Mesothelial cell of epicardium (in vitro differentiated cells): ENCODE data around the gene SUMO1. TPM values are rescaled to one million over a fixed set of nuclear protein-coding genes. Genes with fewer than 3 reads are reported as not detected.

Experiments used
- DNase-seq, 2 experiments: peaks; one replicate each; pipeline ENCODE4 v3.0.0; 2021; ENCODE audit warnings: low spot score in 2 of 2; ENCODE audit not compliant: unreplicated experiment in 2 of 2
- H3K27ac Mint-ChIP-seq: 2 replicates; pipeline ENCODE4 v1.8.0; 2021; ENCODE audit warnings: mixed read lengths
- H3K27me3 Mint-ChIP-seq: 2 replicates; pipeline ENCODE4 v1.8.0; 2021; ENCODE audit warnings: low read depth, mixed read lengths
- H3K36me3 Mint-ChIP-seq: 2 replicates; pipeline ENCODE4 v1.8.0; 2021; ENCODE audit warnings: mixed read lengths
- H3K4me1 Mint-ChIP-seq: 2 replicates; pipeline ENCODE4 v1.8.0; 2021; ENCODE audit warnings: mixed read lengths
- H3K4me3 Mint-ChIP-seq: 2 replicates; pipeline ENCODE4 v1.8.0; 2021; ENCODE audit warnings: mild to moderate bottlenecking, moderate library complexity, mixed read lengths
- H3K9me3 Mint-ChIP-seq: 2 replicates; pipeline ENCODE4 v1.8.0; 2021; ENCODE audit warnings: mixed read lengths
- total RNA-seq: library from RNA; stranded (reverse); gene quantifications from 3 replicates; pipeline ENCODE4 v1.2.1, GENCODE V29; 2021
- TF ChIP-seq, protein P1 (sequence below): fragments of 200-600 bp; sonication (generic); IDR thresholded peaks from one replicate; pipeline ENCODE4 v1.5.0; 2021; ENCODE audit warnings: antibody characterized with exemption; ENCODE audit not compliant: unreplicated experiment

Gene SUMO1
- total RNA-seq, 1 donor from 2014 or later, result 106 TPM

DNA sequence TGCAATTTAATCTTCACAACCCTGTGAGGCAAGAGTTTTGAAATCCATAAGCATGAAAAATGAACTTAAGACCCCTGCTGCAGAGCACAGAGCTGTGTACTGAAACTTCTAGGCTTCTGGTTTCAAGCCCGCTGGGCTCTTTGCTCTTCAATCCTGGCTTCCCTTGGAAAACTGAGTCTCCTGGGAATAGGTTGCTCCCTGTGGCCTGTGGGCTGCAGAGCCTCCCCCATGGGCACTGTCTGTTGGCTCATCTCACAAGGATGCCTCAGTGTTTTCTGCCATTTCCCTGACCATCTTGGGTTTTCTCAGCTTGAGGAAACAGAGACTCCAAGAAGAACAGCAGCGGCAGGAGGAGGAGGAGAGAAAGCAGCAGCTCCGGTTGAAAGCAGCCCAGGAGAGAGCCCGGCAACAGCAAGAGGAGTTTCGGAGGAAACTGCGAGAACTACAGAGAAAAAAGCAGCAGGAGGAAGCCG is 44.5 kb downstream of the SUMO1 start:
- Mint-ChIP-seq H3K27ac (no peak overlapping the region), H3K4me3 (no peak overlapping the region), H3K9me3 (no peaks in the 10 kb centered on the region), H3K4me1 (no peaks in the 10 kb centered on the region), H3K27me3 (peaks cover 2% of the 10 kb centered on the region), H3K36me3 (no peaks in the 10 kb centered on the region)
- TF ChIP-seq, protein P1, sequence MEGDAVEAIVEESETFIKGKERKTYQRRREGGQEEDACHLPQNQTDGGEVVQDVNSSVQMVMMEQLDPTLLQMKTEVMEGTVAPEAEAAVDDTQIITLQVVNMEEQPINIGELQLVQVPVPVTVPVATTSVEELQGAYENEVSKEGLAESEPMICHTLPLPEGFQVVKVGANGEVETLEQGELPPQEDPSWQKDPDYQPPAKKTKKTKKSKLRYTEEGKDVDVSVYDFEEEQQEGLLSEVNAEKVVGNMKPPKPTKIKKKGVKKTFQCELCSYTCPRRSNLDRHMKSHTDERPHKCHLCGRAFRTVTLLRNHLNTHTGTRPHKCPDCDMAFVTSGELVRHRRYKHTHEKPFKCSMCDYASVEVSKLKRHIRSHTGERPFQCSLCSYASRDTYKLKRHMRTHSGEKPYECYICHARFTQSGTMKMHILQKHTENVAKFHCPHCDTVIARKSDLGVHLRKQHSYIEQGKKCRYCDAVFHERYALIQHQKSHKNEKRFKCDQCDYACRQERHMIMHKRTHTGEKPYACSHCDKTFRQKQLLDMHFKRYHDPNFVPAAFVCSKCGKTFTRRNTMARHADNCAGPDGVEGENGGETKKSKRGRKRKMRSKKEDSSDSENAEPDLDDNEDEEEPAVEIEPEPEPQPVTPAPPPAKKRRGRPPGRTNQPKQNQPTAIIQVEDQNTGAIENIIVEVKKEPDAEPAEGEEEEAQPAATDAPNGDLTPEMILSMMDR, result no peak
- no peak for DNase-seq

DNA sequence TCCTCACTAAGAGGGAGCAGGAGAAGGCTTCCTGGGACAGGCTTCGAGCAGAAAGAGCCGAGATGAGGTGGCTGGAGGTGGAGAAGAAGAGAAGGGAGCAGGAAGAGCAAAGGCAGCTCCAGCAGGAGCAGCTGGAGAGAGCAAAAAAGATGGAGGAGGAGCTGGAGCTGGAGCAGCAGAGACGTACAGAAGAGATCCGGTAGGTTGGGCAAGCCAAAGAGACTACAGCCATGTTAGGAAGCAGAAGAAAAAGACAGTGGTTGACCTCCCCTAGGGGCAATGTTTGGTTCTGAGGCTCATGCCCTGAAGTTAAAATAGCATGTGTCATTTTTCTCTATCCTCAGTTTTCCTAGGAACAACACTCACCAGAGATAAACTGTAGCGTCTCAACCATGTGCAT is 45.1 kb downstream of the SUMO1 start:
- Mint-ChIP-seq H3K27ac (no peak overlapping the region), H3K4me3 (no peak overlapping the region), H3K9me3 (no peaks in the 10 kb centered on the region), H3K4me1 (no peaks in the 10 kb centered on the region), H3K27me3 (peaks cover 1% of the 10 kb centered on the region), H3K36me3 (no peaks in the 10 kb centered on the region)
- no peak for DNase-seq
- TF ChIP-seq, protein P1, result no peak

DNA sequence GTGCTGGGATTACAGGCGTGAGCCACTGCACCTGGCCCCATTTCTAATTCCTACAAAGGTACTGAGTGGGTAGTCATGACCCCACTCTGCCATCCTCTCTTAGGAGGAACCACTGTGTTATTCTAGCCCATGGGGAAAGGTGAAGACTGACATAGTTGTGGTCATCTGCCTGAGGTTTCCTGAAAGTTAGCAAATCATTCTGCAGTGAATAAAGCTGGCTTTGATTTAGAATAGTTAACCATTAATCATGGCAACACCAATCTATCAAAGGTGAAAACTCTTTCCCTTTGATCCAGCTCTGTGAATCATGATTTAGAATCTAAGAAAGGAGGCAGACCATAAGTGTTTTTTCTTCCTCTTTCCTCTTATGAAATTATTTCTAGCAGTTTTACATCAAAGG is 50.8 kb downstream of the SUMO1 start:
- no peak for DNase-seq
- Mint-ChIP-seq H3K27ac (peak overlapping the region; percentile 35), H3K27me3 (peaks cover 1% of the 10 kb centered on the region), H3K9me3 (peaks cover 6% of the 10 kb centered on the region), H3K36me3 (no peaks in the 10 kb centered on the region), H3K4me3 (no peak overlapping the region), H3K4me1 (peaks cover 24% of the 10 kb centered on the region)
- TF ChIP-seq, protein P1, result no peak

GRCh38 chr2:202186641-202187202 is 51.7 kb downstream of the SUMO1 start:
- peak overlapping the region; percentile 30 for H3K27ac Mint-ChIP-seq
- TF ChIP-seq, protein P1, result no peak
- peaks cover 9% of the 10 kb centered on the region for H3K9me3 Mint-ChIP-seq
- peaks cover 24% of the 10 kb centered on the region for H3K4me1 Mint-ChIP-seq
- DNase-seq, result no peak
- no peak overlapping the region for H3K4me3 Mint-ChIP-seq
- no peaks in the 10 kb centered on the region for H3K36me3 Mint-ChIP-seq
- peaks cover 1% of the 10 kb centered on the region for H3K27me3 Mint-ChIP-seq

DNA sequence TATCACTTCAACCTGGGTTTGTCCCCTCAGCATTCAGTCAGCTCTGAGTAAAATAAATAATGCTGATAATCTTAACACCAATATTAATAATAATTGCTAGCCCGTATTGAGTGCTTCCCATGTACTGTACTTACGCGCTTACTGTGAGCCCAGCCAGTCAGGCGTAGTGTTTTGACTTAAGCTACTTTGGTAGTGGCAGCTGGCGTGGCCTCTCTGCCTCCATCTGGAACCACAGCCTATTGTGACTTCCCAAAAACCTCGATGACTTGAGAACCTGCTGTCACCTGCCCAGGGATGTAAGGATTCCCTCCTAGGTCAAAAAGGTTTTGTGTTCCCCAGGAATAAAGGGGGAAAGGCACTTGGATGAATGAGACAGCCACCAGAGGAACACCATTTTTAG is 53.2 kb downstream of the SUMO1 start:
- Mint-ChIP-seq H3K27me3 (peaks cover 1% of the 10 kb centered on the region), H3K27ac (peak overlapping the region; percentile 86), H3K9me3 (peaks cover 9% of the 10 kb centered on the region), H3K36me3 (no peaks in the 10 kb centered on the region), H3K4me3 (no peak overlapping the region), H3K4me1 (peaks cover 24% of the 10 kb centered on the region)
- no peak for DNase-seq
- TF ChIP-seq, protein P1, result no peak
